Measurements from ENCODE around the gene PSENEN. TPM values are rescaled to one million over a fixed set of nuclear protein-coding genes. Genes with fewer than 3 reads are reported as not detected.

PSENEN gene
- total and polyA plus RNA-seq, 9 of the 15 experiments (the other 6 are each of a cell fraction or from before 2014, with no cell fraction given), result 34.5 to 299 (median 61.1) TPM

- TF ChIP-seq MNT (conservative IDR thresholded peaks at IDR 0.05) (no peak), TRIM24 (IDR thresholded peaks at IDR 0.05) (no peak), FOXJ3 (CRISPR knock-in tag; IDR thresholded peaks at IDR 0.05) (no peak), ELF1 (tag; IDR thresholded peaks at IDR 0.05) (no peak), NR3C1 (CRISPR knock-in tag; IDR thresholded peaks at IDR 0.05) (no peak), SOX6 (IDR thresholded peaks at IDR 0.05) (no peak), MBD2 (IDR thresholded peaks at IDR 0.05; ENCODE audit: borderline replicate concordance, low read depth) (peak; percentile 99), SMAD4 (CRISPR knock-in tag; conservative IDR thresholded peaks at IDR 0.05) (no peak), PKNOX1 (IDR thresholded peaks at IDR 0.05) (peak; percentile 100), POLR3A (IDR thresholded peaks at IDR 0.05; ENCODE audit: borderline replicate concordance, extremely low read depth, insufficient read depth, insufficient read length) (no peak), CREB1 (IDR thresholded peaks at IDR 0.05) (no peak), CREB1 (CRISPR knock-in tag; IDR thresholded peaks at IDR 0.05) (peak; percentile 39; the same call in 1 of the 2 replicates), BCLAF1 (IDR thresholded peaks at IDR 0.05; ENCODE audit: borderline replicate concordance in 1 of 2, control insufficient read depth in 1 of 2, low read depth in 2 of 2, low read length in 1 of 2) (no peak), NCOA1 (IDR thresholded peaks at IDR 0.05; ENCODE audit: low read depth) (no peak), MCM2 (IDR thresholded peaks at IDR 0.05; ENCODE audit: low read depth) (no peak), BRD9 (IDR thresholded peaks at IDR 0.05; ENCODE audit: low read depth, partially characterized antibody) (no peak), TEAD2 (tag; IDR thresholded peaks at IDR 0.05) (no peak), ZZZ3 (IDR thresholded peaks at IDR 0.05) (no peak), FOS (IDR thresholded peaks at IDR 0.05; ENCODE audit: extremely low read depth, insufficient read length) (peak; percentile 99), THRA (IDR thresholded peaks at IDR 0.05) (no peak), PHF21A (IDR thresholded peaks at IDR 0.05; ENCODE audit: borderline replicate concordance, low read depth) (peak; percentile 8; the same call in 1 of the 2 replicates), CBFB (CRISPR knock-in tag; IDR thresholded peaks at IDR 0.05) (no peak), KAT8 (IDR thresholded peaks at IDR 0.05; ENCODE audit: low read depth) (no peak)
Observed at GRCh38 chr19:35702223-35703012, 43.0 kb upstream of the PSENEN start (continued).
